Frontal cortex (tissue), 1 donor: ENCODE results near the gene AKR1C1. TPM values are rescaled to one million over a fixed set of nuclear protein-coding genes. Genes with fewer than 3 reads are reported as not detected.

Experiments
- small RNA-seq: library from RNA; depleted of rRNA; stranded (forward); fragments of <200 nt; gene quantifications from one replicate; pipeline ENCODE3, GENCODE V24; 2014
- total RNA-seq: library from RNA; depleted of rRNA; stranded (reverse); fragments of >200 nt; gene quantifications from one replicate; pipeline ENCODE4 v1.2.3, GENCODE V29; 2014

Gene AKR1C1
- total RNA-seq, 1 donor from 2014 or later = 30.2 TPM

Small RNAs within 50 kb of the gene (small RNA-seq; reads per million reads assigned to genes)
- not detected for gene RF00096

Other genes starting within 250 kb of the AKR1C1 start
- 74.2 TPM for gene AKR1E2, start 137.2 kb upstream of the AKR1C1 start, total RNA-seq
- 39.5 TPM for gene AKR1C2, start 40.4 kb downstream of the AKR1C1 start, total RNA-seq
- 2.4 TPM for gene AKR1C3, start 131.0 kb downstream of the AKR1C1 start, total RNA-seq
- not detected for gene AKR1C8, start 221.7 kb downstream of the AKR1C1 start, total RNA-seq
- not detected for gene AKR1C4, start 233.4 kb downstream of the AKR1C1 start, total RNA-seq